ENCODE measurements around the gene ULK4. TPM values are rescaled to one million over a fixed set of nuclear protein-coding genes. Genes with fewer than 3 reads are reported as not detected.
A peak's percentile ranks its signal among the peaks of the same experiment; 100 is the strongest.

The ULK4 gene
- total and polyA plus RNA-seq, 2 of the 4 experiments (the other 2 are of a cell fraction) = 2.7 to 5.0 TPM

- Histone ChIP-seq H3K14ac (replicated peaks; ENCODE audit: low read depth, low read length) (no peak overlapping the region), H4K8ac (ENCODE audit: low read depth in 2 of 2, low read length in 2 of 2) (no peak overlapping the region), H3K4me3 (ENCODE audit: insufficient read depth, low read depth, low read length) (no peak overlapping the region), H2BK20ac (ENCODE audit: low read depth, low read length) (no peak overlapping the region), H3K23ac (ENCODE audit: low read depth, low read length) (no peak overlapping the region), H2AFZ (replicated peaks; ENCODE audit: low read length, poor library complexity) (no peak overlapping the region), H2BK120ac (ENCODE audit: low read depth, low read length) (no peak overlapping the region), H3K4me1 (ENCODE audit: control insufficient read depth, insufficient read depth, low read length) (no peaks in the 10 kb centered on the region), H4K5ac (ENCODE audit: low read depth, low read length) (no peak overlapping the region), H3K79me1 (ENCODE audit: low read depth in 1 of 2, low read length in 2 of 2) (no peaks in the 10 kb centered on the region), H3K27me3 (ENCODE audit: control insufficient read depth, insufficient read depth, low read length) (no peaks in the 10 kb centered on the region), H3K18ac (ENCODE audit: low read depth, low read length) (no peak overlapping the region), H3K9ac (ENCODE audit: low read depth, low read length) (no peak overlapping the region), H3K27ac (ENCODE audit: insufficient read depth, low read length) (no peak overlapping the region), H2BK15ac (ENCODE audit: low read depth, low read length) (no peak overlapping the region), H4K91ac (ENCODE audit: insufficient read depth, low read depth, low read length) (no peak overlapping the region), H3K56ac (ENCODE audit: extremely low read depth, insufficient read depth, low read length) (no peak overlapping the region), H2AK5ac (ENCODE audit: low read depth, low read length) (no peak overlapping the region), H2AK9ac (replicated peaks; ENCODE audit: low read depth, low read length, poor library complexity) (no peak overlapping the region), H3K4ac (ENCODE audit: low read depth, low read length) (no peak overlapping the region), H2BK5ac (ENCODE audit: low read depth, low read length, poor library complexity, severe bottlenecking) (no peak overlapping the region), H3K9me1 (ENCODE audit: insufficient read depth, low read length) (no peaks in the 10 kb centered on the region), H3K4me2 (ENCODE audit: low read depth, low read length) (no peak overlapping the region), H4K20me1 (ENCODE audit: insufficient read depth, low read length) (no peaks in the 10 kb centered on the region), H3K36me3 (ENCODE audit: control insufficient read depth, insufficient read depth, low read length) (no peaks in the 10 kb centered on the region), H3K9me3 (ENCODE audit: control insufficient read depth, insufficient read depth, low read length) (no peaks in the 10 kb centered on the region)
- dilution Hi-C loops (cut with HindIII; ENCODE audit: low sequenced_read_pairs, unreplicated experiment) = no loop called here
- in situ Hi-C loops (cut with MboI; ENCODE audit: low sequenced_read_pairs) = no loop called here
- intact Hi-C loops (cut with micrococcal nuclease) = no loop called here
- CTCF ChIA-PET = no interaction called here
- DNase-seq = no peak
- no peak for ATAC-seq (ENCODE audit: low read depth)
- WGBS, 2 experiments (ENCODE audit: extremely low coverage in 2 of 2, insufficient read length in 1 of 2) = no CpG with 5 or more reads among the region's 2 CpGs
- POLR2A ChIA-PET (ENCODE audit: unreplicated experiment) = interaction anchor here (0.6 kb wide), 1 partner anchor 300 kb away, joined by 3 read pairs; the partner anchor contains the start of gene CTNNB1
- no TSS peak for BruUV-seq (replicated peaks)
- TF ChIP-seq MAFK (IDR thresholded peaks at IDR 0.05; ENCODE audit: low read depth, low read length) (peak; percentile 44; the same call in 1 of the 2 replicates), FOS (IDR thresholded peaks at IDR 0.05; ENCODE audit: low read depth, low read length) (no peak)
Measured at GRCh38 chr3:41498847-41499246, 463.1 kb downstream of the ULK4 start.
